Keratinocyte (primary cell): ENCODE data around the gene RDX. TPM values are rescaled to one million over a fixed set of nuclear protein-coding genes. Genes with fewer than 3 reads are reported as not detected.

Experiments used
- DNase-seq: peaks from one replicate; pipeline ENCODE4 v3.0.0-alpha.2; 2011; ENCODE audit warnings: low read depth, missing footprints, low spot score
- FAIRE-seq: peaks from 2 replicates; lab custom pipeline; 2011; peaks lifted over from hg19 to GRCh38; lab: Jason Lieb, UNC
- H2AFZ ChIP-seq: 2 replicates; pipeline ENCODE4 v1.6.0; 2012; ENCODE audit warnings: low read length, control low read depth, inconsistent platforms; ENCODE audit not compliant: control insufficient read depth
- H3K27ac ChIP-seq: 2 replicates; pipeline ENCODE4 v1.5.1; 2011; ENCODE audit warnings: low read length; ENCODE audit not compliant: control insufficient read depth, insufficient read depth
- H3K27me3 ChIP-seq: 3 replicates; pipeline ENCODE4 v1.6.0; 2011; ENCODE audit warnings: low read length; ENCODE audit not compliant: control insufficient read depth, insufficient read depth; ENCODE audit errors: extremely low read depth
- H3K36me3 ChIP-seq, 2 experiments: 2 replicates in 1 of 2; 3 replicates in 1 of 2; pipeline ENCODE4 v1.5.1; 2011; ENCODE audit warnings: low read length in 2 of 2, mild to moderate bottlenecking in 1 of 2; ENCODE audit not compliant: control insufficient read depth in 2 of 2, insufficient read depth in 2 of 2; ENCODE audit errors: extremely low read depth in 1 of 2
- H3K4me1 ChIP-seq: 3 replicates; pipeline ENCODE4 v1.5.1; 2011; ENCODE audit warnings: low read length; ENCODE audit not compliant: control insufficient read depth, insufficient read depth; ENCODE audit errors: extremely low read depth
- H3K4me2 ChIP-seq: 3 replicates; pipeline ENCODE4 v1.6.0; 2011; ENCODE audit warnings: low read depth, low read length; ENCODE audit not compliant: control insufficient read depth, insufficient read depth; ENCODE audit errors: extremely low read depth
- H3K4me3 ChIP-seq, 3 experiments: fragments of 200-600 bp in 1 of 3; sonication (generic) in 1 of 3; 2 replicates in 2 of 3; 3 replicates in 1 of 3; pipeline ENCODE4 v1.5.1; 2011 to 2016; ENCODE audit warnings: low read length in 3 of 3, mild to moderate bottlenecking in 3 of 3, control low read depth in 2 of 3, inconsistent platforms in 1 of 3, low read depth in 1 of 3, mixed read lengths in 1 of 3, mixed run types in 1 of 3, moderate library complexity in 1 of 3; ENCODE audit not compliant: control insufficient read depth in 2 of 3, insufficient read depth in 2 of 3; ENCODE audit errors: extremely low read depth in 1 of 3
- H3K79me2 ChIP-seq: 2 replicates; pipeline ENCODE4 v1.6.0; 2012; ENCODE audit warnings: low read length; ENCODE audit not compliant: control insufficient read depth, insufficient read depth
- H3K9ac ChIP-seq: 3 replicates; pipeline ENCODE4 v1.6.0; 2011; ENCODE audit warnings: low read length; ENCODE audit not compliant: control insufficient read depth, insufficient read depth; ENCODE audit errors: extremely low read depth
- H3K9me1 ChIP-seq: 3 replicates; pipeline ENCODE4 v1.6.0; 2011; ENCODE audit warnings: low read length; ENCODE audit not compliant: control insufficient read depth, insufficient read depth; ENCODE audit errors: extremely low read depth
- H3K9me3 ChIP-seq: 2 replicates; pipeline ENCODE4 v1.5.1; 2012; ENCODE audit warnings: low read depth, low read length; ENCODE audit not compliant: control insufficient read depth
- H4K20me1 ChIP-seq: 3 replicates; pipeline ENCODE4 v1.6.0; 2011; ENCODE audit warnings: low read length; ENCODE audit not compliant: control insufficient read depth, insufficient read depth; ENCODE audit errors: extremely low read depth
- CTCF ChIP-seq, 3 experiments: IDR thresholded peaks in 1 of 3; conservative IDR thresholded peaks in 1 of 3; optimal IDR thresholded peaks in 1 of 3; 2 replicates in 2 of 3; 3 replicates in 1 of 3; pipeline versions ENCODE3 to v1.5.1; 2011; ENCODE audit warnings: low read length in 3 of 3, mild to moderate bottlenecking in 3 of 3, moderate library complexity in 2 of 3, control low read depth in 1 of 3, inconsistent platforms in 1 of 3; ENCODE audit not compliant: insufficient read depth in 2 of 3; ENCODE audit errors: extremely low read depth in 1 of 3
- EZH2 ChIP-seq: IDR thresholded peaks from one replicate; pipeline ENCODE4 v1.6.1; 2012; ENCODE audit warnings: inconsistent platforms, mild to moderate bottlenecking, low read length, moderate library complexity
- dilution Hi-C: fragments of 300-500 bp; cut with MboI; formaldehyde crosslinking; loops from one replicate; pipeline ENCODE4 v1.7.0; 2020; ENCODE audit warnings: low sequenced_read_pairs; ENCODE audit not compliant: extremely low pct_ligation_motif_present
- polyA plus RNA-seq, 5 experiments: library from polyadenylated mRNA; depleted of rRNA in 3 of 5; stranded (reverse) in 3 of 5; stranded (forward) in 1 of 5; unstranded in 1 of 5; fragments of >200 nt; gene quantifications; 1 replicate in 1 of 5; 2 replicates in 3 of 5; 3 replicates in 1 of 5; pipeline versions ENCODE4 v1.2.1 to v1.2.3, GENCODE V29; 2011 to 2012; ENCODE audit warnings: missing spikeins in 2 of 5, low read depth in 1 of 5, low replicate concordance in 1 of 5

RDX gene
- polyA plus RNA-seq, 1 donor (not counting 4 experiments of a cell fraction or from before 2014, with no cell fraction given), result 85.4 TPM

DNA sequence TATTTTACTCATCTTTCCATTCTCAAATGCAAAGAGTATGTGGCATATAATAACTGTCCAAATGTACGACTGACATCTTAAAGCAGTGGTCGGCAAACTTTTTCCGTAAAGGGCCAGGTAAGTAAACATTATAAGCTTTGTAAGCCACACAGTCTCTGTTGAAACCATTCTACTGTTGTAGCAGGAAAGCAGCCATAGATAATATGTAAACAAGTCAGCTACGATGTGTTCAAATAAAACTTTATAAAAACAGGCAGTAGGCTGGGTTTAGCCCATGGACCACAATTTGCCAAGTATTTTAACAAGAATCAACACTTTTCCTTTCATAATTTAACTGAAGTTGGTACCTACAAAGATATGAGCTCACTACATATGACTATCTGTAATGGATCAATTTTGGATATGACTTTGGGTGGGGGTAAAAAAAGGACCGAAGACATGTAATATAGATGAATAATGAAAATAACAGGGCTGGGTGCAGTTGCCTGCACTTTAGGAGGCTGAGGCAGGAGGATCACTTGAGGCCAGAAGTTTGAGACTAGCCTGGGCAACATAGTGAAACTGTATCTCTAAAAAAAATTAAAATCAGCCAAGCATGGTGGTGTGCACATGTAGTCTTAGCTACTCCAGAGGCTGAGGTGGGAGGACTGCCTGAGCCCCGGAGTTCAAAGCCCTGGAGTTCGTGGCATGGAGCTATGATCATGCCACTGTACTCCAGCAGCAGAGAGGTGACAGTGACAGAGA is 5.7 kb downstream of the RDX start:
- dilution Hi-C loops, result no loop called here
- Histone ChIP-seq H3K27ac (no peak overlapping the region), H3K27me3 (no peaks in the 10 kb centered on the region), H3K79me2 (peaks cover 100% of the 10 kb centered on the region), H3K4me3 (no peak overlapping the region), H3K9ac (no peak overlapping the region), H3K9me1 (peaks cover 2% of the 10 kb centered on the region), H3K4me2 (no peak overlapping the region), H3K36me3 (peaks cover 0 to 4% of the 10 kb centered on the region in 2 experiments), H4K20me1 (peaks cover 22% of the 10 kb centered on the region), H2AFZ (no peak overlapping the region), H3K9me3 (no peaks in the 10 kb centered on the region), H3K4me1 (peaks cover 14% of the 10 kb centered on the region)
- FAIRE-seq (no peak), DNase-seq (no peak)
- no peak for TF ChIP-seq CTCF (optimal IDR thresholded peaks at IDR 0.05 in 1 of 3, IDR thresholded peaks at IDR 0.05 in 1 of 3, conservative IDR thresholded peaks at IDR 0.05 in 1 of 3; ENCODE audit: extremely low read depth in 1 of 3, insufficient read depth in 2 of 3, low read length in 3 of 3)
- TF ChIP-seq EZH2, result no peak

DNA sequence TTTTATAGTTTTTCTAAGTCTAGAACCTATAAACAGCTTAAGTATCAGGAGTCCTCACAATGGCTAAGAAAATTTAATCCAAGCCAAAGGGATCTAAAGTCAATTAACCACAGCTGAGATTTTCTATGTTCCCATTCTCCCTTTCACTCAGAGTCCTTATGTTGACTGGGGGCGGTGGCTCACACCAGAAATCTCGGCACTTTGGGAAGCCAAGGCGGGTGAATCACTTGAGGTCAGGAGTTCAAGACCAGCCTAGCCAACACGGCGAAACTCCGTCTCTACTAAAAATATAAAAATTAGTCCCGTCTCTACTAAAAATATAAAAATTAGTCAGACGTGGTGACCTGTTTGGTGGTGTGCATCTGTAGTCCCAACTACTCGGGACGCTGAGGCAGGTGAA is 6.9 kb downstream of the RDX start:
- peaks cover 98% of the 10 kb centered on the region for H3K79me2 ChIP-seq
- H3K9me3 ChIP-seq, result no peaks in the 10 kb centered on the region
- no peak overlapping the region for H3K27ac ChIP-seq
- no peak for DNase-seq
- TF ChIP-seq CTCF (optimal IDR thresholded peaks at IDR 0.05 in 1 of 3, IDR thresholded peaks at IDR 0.05 in 1 of 3, conservative IDR thresholded peaks at IDR 0.05 in 1 of 3; ENCODE audit: extremely low read depth in 1 of 3, insufficient read depth in 2 of 3, low read length in 3 of 3) (no peak), EZH2 (no peak)
- H2AFZ ChIP-seq, result no peak overlapping the region
- H3K9me1 ChIP-seq, result peaks cover 2% of the 10 kb centered on the region
- dilution Hi-C loops, result no loop called here
- no peaks in the 10 kb centered on the region for H3K27me3 ChIP-seq
- no peak for FAIRE-seq
- H3K4me2 ChIP-seq, result no peak overlapping the region
- peaks cover 22% of the 10 kb centered on the region for H4K20me1 ChIP-seq
- H3K9ac ChIP-seq, result no peak overlapping the region
- no peak overlapping the region for H3K4me3 ChIP-seq
- peaks cover 12% of the 10 kb centered on the region for H3K4me1 ChIP-seq
- peaks cover 0 to 4% of the 10 kb centered on the region in 2 experiments for H3K36me3 ChIP-seq
